Suppressor macrophage treated with lipopolysaccharide for 4 hours (primary cell): Measurements from ENCODE around the gene GPATCH8.
"Not testable (repeated sequence)": the region's sequence is repeated elsewhere in the genome, so short reads cannot be mapped to it uniquely, and the experiment has no call there.

ENCODE experiments used
- DNase-seq: peaks from one replicate; pipeline ENCODE4 v3.0.0-alpha.2; 2020

Gene GPATCH8

GRCh38 chr17:44394112-44394511, 109.1 kb downstream of the GPATCH8 start:
- not testable (repeated sequence) for DNase-seq

- DNase-seq = no peak
Measured at GRCh38 chr17:44390250-44390870, 112.8 kb downstream of the GPATCH8 start.

GRCh38 chr17:44389723-44390202, 113.4 kb downstream of the GPATCH8 start:
- peak; percentile 37 for DNase-seq

- DNase-seq = no peak
Measured at GRCh38 chr17:44389281-44389680, 113.9 kb downstream of the GPATCH8 start, which contains the start of gene ITGA2B. TSS of gene ITGA2B (minus strand) at chr17:44389649. CDS start at chr17:44389473, 176 bp downstream.

GRCh38 chr17:44387804-44388203, 115.4 kb downstream of the GPATCH8 start:
- DNase-seq = no peak

GRCh38 chr17:44386182-44386525, 117.1 kb downstream of the GPATCH8 start:
- DNase-seq = no peak

GRCh38 chr17:44385287-44386181, 117.7 kb downstream of the GPATCH8 start:
- DNase-seq = peak; percentile 79

GRCh38 chr17:44384823-44385286, 118.4 kb downstream of the GPATCH8 start:
- DNase-seq = no peak

- no peak for DNase-seq
Measured at GRCh38 chr17:44384281-44384822, 118.9 kb downstream of the GPATCH8 start.

- no peak for DNase-seq
Measured at GRCh38 chr17:44383861-44384260, 119.3 kb downstream of the GPATCH8 start.

GRCh38 chr17:44383363-44383762, 119.8 kb downstream of the GPATCH8 start:
- no peak for DNase-seq

GRCh38 chr17:44382917-44383316, 120.3 kb downstream of the GPATCH8 start:
- no peak for DNase-seq

GRCh38 chr17:44381810-44382305, 121.3 kb downstream of the GPATCH8 start:
- peak; percentile 21 for DNase-seq

- DNase-seq = no peak
Measured at GRCh38 chr17:44380767-44381166, 122.4 kb downstream of the GPATCH8 start.

GRCh38 chr17:44379887-44380286, 123.3 kb downstream of the GPATCH8 start:
- no peak for DNase-seq

- DNase-seq = no peak
Measured at GRCh38 chr17:44378171-44378705, 125.0 kb downstream of the GPATCH8 start.

GRCh38 chr17:44376779-44377178, 126.4 kb downstream of the GPATCH8 start:
- DNase-seq = no peak

- DNase-seq = peak; percentile 23
Measured at GRCh38 chr17:44376124-44376523, 127.1 kb downstream of the GPATCH8 start.

GRCh38 chr17:44375196-44376017, 127.8 kb downstream of the GPATCH8 start:
- DNase-seq = no peak

GRCh38 chr17:44374306-44375195, 128.7 kb downstream of the GPATCH8 start:
- no peak for DNase-seq

GRCh38 chr17:44372036-44372435, 131.2 kb downstream of the GPATCH8 start:
- DNase-seq = no peak
